ENCODE results near the gene ZDHHC3.

ZDHHC3 gene

DNA sequence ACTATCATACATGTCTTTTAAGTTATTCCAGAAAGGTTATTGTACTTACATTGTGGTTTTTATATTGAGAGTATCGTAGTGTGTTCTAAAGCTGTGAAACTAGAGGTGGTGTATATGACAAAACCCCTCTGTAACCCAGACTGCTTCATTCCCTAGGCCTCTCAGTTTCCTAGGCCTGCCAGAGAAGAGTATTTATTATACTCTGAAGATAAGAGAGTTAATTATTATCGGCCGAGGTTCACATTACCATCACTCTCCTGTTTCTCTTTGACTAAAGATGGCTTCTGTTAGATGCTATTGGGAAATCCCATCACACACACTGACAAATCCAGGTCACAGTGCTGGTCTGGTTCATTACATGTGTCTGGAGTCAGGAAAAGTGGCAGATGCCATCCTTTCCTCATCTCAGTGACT is 20.6 kb upstream of the ZDHHC3 start:
- no peak overlapping the region for H3K4me3 ChIP-seq (ENCODE audit: low read depth, low read length)
- TF ChIP-seq, protein P1, sequence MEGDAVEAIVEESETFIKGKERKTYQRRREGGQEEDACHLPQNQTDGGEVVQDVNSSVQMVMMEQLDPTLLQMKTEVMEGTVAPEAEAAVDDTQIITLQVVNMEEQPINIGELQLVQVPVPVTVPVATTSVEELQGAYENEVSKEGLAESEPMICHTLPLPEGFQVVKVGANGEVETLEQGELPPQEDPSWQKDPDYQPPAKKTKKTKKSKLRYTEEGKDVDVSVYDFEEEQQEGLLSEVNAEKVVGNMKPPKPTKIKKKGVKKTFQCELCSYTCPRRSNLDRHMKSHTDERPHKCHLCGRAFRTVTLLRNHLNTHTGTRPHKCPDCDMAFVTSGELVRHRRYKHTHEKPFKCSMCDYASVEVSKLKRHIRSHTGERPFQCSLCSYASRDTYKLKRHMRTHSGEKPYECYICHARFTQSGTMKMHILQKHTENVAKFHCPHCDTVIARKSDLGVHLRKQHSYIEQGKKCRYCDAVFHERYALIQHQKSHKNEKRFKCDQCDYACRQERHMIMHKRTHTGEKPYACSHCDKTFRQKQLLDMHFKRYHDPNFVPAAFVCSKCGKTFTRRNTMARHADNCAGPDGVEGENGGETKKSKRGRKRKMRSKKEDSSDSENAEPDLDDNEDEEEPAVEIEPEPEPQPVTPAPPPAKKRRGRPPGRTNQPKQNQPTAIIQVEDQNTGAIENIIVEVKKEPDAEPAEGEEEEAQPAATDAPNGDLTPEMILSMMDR (conservative IDR thresholded peaks at IDR 0.05; ENCODE audit: low read depth, low read length) = no peak
- no peak for DNase-seq (ENCODE audit: low read depth)

DNA sequence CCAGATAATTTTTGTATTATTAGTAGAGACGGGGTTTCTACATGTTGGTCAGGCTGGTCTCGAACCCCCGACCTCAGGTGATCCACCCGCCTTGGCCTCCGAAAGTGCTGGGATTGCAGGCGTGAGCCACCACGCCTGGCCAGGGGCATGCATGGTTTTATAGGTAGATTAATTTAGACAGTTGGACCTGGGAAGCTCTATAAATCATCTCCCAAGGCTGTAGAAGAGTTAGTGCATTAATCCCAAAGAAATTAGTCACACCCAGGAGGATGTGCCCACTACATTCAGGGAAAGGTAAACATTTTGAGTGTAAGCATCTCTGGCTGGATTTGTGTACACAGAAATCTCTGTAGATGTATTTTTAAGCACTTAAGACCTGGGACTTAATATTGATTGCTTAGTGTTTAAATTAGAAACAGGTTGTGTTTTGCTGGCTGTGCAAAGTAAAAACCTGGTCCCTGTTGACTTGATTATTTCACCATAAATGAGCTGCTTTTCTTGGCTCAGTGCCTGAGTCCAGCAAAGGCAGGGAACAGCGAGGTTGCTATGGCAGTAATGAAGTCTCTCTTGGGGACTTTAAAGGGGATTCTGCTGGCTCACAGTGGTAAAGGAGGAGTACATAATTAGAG is 19.3 kb upstream of the ZDHHC3 start:
- TF ChIP-seq, protein P1 (conservative IDR thresholded peaks at IDR 0.05; ENCODE audit: low read depth, low read length) = no peak
- peak; percentile 83 for DNase-seq (ENCODE audit: low read depth)
- no peak overlapping the region for H3K4me3 ChIP-seq (ENCODE audit: low read depth, low read length)

DNA sequence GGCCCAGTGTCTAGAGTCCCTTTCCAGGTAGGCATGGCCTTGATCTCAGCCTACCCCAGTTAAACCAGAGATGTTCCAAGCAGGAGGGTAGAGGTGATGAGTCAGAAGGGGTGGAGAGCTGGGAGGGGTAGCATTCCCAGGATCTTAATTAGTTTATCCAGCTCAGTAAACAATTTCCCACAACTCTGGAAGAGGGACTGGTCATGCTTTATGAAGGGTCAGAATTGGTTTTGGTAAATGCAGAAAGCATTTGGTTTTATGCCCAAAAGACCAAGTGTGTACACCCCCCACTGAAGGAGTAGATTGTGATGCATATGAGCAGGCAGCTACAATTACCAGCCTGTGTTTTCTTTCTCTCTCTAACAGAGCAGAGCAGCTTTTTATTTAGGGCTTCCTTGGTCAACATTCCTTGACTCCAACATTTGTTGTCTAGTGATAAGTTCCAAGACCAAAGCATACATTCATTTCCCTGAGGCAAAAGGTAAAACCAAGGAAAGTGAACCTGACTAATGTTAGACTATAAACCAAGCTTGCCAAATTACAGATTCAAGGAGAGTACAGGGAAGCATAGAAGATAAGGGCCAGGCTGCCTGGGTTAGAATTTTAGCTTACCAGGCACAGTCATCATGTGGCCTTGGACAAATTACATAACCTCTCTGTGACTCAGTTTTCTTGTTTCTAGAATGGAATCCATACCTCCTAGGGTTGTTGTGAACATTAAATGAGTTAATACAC is 17.7 kb upstream of the ZDHHC3 start:
- peak; percentile 52 for DNase-seq (ENCODE audit: low read depth)
- no peak overlapping the region for H3K4me3 ChIP-seq (ENCODE audit: low read depth, low read length)
- TF ChIP-seq, protein P1 (conservative IDR thresholded peaks at IDR 0.05; ENCODE audit: low read depth, low read length) = no peak

DNA sequence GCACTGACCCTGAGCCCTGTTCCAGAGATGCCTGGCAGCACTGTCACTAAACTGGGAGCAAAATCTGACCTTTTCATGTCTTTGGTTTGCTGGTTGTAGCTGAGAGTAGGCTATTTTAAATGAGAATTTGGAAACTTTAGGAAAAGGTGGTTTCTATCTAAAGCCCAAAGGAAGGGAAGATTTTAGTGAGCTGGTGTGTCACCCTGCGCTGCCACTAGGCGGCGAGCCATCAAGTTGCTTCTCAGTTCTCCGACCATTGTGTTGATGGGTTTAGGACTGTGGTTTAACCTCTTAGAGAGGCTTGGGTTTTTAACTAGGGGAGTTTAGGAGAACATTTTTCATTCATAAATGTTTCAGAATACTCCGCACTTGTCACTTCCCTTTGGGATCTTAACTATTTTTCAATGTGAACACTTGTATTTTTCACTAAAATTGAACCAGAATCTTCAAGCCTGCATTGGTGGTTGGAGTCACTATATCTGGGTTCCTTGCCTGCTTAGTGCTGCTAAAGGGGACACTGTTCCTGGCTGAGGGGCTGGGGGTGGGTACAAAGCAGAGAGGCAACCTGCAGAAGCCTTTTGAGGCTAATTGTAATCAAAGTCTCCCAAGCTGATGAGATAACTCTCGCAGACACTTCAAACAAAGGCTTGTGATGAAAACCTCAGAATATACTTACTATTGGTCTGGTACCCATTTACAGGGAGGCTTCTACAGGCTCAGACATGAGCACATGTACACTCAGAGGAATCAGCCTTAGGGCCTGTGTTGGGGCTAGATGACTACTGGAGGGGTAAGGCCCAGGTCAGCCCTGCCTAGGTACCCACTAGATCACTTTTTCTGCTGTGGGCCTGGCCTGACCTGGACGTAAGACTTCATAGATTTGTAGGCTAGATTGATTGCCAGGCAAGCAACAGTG is 16.8 kb upstream of the ZDHHC3 start:
- TF ChIP-seq, protein P1 (conservative IDR thresholded peaks at IDR 0.05; ENCODE audit: low read depth, low read length) = peak; percentile 83
- H3K4me3 ChIP-seq (ENCODE audit: low read depth, low read length) = no peak overlapping the region
- peak; percentile 47 for DNase-seq (ENCODE audit: low read depth)

DNA sequence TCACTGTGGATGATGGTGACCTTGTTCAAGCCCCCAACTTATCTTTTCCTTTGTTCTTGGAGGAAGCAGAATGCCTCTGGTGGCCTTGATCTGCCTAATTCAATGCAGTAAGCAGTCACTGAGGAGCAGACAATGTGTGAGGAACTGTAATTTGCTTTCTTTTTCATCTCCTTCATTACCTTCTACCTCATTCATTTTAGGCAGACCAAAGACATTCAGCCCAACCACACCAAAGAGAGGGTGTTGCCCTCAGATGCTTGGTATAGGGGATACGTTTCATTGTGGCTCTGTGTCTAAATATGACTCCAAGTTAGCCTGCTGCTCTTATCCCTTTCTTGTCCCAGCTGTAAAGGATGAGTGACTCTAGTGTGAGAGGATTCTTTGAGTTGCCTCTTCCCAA is 15.4 kb upstream of the ZDHHC3 start:
- DNase-seq (ENCODE audit: low read depth) = no peak
- TF ChIP-seq, protein P1 (conservative IDR thresholded peaks at IDR 0.05; ENCODE audit: low read depth, low read length) = no peak
- no peak overlapping the region for H3K4me3 ChIP-seq (ENCODE audit: low read depth, low read length)

DNA sequence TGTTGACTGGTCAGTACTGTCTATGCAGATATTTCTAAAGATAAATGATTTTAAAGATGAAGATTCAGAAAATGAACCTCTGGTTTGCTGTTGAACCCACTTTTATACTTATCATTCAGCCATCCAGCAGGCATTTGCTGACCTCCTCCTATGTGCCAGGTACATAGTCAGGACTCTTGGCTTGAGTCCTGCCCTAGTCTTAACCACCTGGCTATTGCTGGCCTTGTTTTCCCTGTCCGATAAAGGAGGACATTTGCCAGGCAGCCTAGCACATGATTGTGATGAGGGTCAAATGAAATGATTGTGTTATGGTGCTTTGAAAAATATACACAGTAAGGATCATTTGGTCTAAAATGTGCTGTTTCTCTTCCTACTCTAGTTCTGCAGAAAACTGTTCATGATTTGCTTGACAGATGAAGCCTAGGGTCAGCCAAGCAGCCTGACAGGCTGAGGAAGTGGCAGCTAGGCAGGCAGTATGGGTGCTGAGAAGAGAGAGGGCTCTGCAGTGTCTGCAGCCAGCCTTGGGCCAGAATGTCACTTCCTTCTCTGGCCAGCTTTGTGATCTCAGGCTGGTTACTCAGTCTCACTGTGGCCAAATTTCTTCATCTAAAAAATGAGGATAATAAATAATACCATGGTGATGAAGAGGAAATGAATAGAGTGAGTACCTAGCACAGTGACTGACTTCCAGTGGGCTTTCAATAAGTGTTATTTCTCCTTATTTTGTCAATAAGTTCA is 13.8 kb upstream of the ZDHHC3 start:
- no peak overlapping the region for H3K4me3 ChIP-seq (ENCODE audit: low read depth, low read length)
- no peak for DNase-seq (ENCODE audit: low read depth)
- TF ChIP-seq, protein P1 (conservative IDR thresholded peaks at IDR 0.05; ENCODE audit: low read depth, low read length) = no peak
